Body of pancreas (tissue), 4 donors: ENCODE data around the gene KIAA0930. TPM values are rescaled to one million over a fixed set of nuclear protein-coding genes. Genes with fewer than 3 reads are reported as not detected.

Source experiments
- ATAC-seq: fragments of 150-250 bp; one replicate; pipeline ENCODE4 v1.9.1; 2016
- DNase-seq, 4 donors: peaks; one replicate each; pipeline ENCODE4 v3.0.0-alpha.2; 2019
- H3K27ac ChIP-seq, 4 donors: fragments of 200-600 bp; sonication (generic); 1 replicate in 3 of 4; 2 replicates in 1 of 4; pipeline versions ENCODE4 v1.5.1 to v1.6.1; 2016 to 2019; ENCODE audit warnings: mild to moderate bottlenecking in 1 of 4, mixed read lengths in 1 of 4, moderate library complexity in 1 of 4
- H3K27me3 ChIP-seq, 2 donors: fragments of 200-600 bp; sonication (generic); one replicate each; pipeline ENCODE4 v1.6.0; 2016; ENCODE audit warnings: mild to moderate bottlenecking in 1 of 2
- H3K36me3 ChIP-seq, 2 donors: fragments of 200-600 bp; sonication (generic); replicated peaks in 1 of 2; 2 replicates each; pipeline ENCODE4 v1.5.1; 2016; ENCODE audit warnings: low read depth in 2 of 2; ENCODE audit not compliant: insufficient read depth in 1 of 2
- H3K4me1 ChIP-seq: fragments of 200-600 bp; sonication (generic); one replicate; pipeline ENCODE4 v1.6.0; 2016
- H3K4me3 ChIP-seq, 2 donors: fragments of 200-600 bp; sonication (generic); 1 replicate in 1 of 2; 2 replicates in 1 of 2; pipeline ENCODE4 v1.5.1; 2016 to 2019
- H3K9me3 ChIP-seq, 3 donors: fragments of 200-600 bp; sonication (generic); 1 replicate in 2 of 3; 2 replicates in 1 of 3; pipeline ENCODE4 v1.5.1; 2016
- POLR2A ChIP-seq, 3 donors: fragments of 450-650 bp; IDR thresholded peaks; one replicate each; pipeline ENCODE4 v1.6.1; 2016; ENCODE audit warnings: antibody characterized with exemption in 3 of 3, mild to moderate bottlenecking in 2 of 3
- WGBS, 2 donors: methylation state at CpG; one replicate each; pipeline ENCODE4 v1.1.5; 2017; 5-methylcytosine and 5-hydroxymethylcytosine counted together
- intact Hi-C: fragments of 100-400 bp; cut with DNase I; formaldehyde crosslinking; loops from one replicate; pipeline ENCODE4 v1.15.1; 2023
- total RNA-seq, 2 donors: library from RNA; depleted of rRNA; stranded (reverse); fragments of >200 nt; gene quantifications; one replicate each; pipeline ENCODE4 v1.1.0, GENCODE V29; 2016
- TF ChIP-seq, protein P1 (sequence below), 7 experiments: fragments of 450-650 bp in 4 of 7; fragments of 200-600 bp in 3 of 7; sonication (generic) in 3 of 7; IDR thresholded peaks; one replicate each; pipeline ENCODE4 v1.5.1; 2016 to 2019; ENCODE audit warnings: antibody characterized with exemption in 7 of 7

KIAA0930 gene
- total RNA-seq, 2 donors from 2014 or later, result 14.2 to 17.9 TPM

DNA sequence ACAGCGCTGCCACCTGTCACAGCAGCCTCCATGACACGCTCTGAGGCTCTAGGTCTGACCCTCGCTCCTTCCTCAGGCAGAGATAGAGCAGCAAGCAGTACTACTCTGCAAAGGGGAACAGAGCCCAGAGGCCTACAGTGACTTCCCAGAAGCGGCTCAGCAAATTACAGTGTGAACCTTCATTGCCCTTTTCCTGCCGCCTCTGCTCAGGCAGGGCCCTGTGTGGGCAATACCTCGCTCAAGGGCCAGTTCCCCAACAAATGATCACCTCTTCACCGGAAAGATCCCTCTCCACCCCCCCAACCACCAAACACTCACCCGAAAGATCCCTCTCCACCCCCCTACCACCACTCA lies 12.3 kb downstream of the KIAA0930 start:
- H3K4me1 ChIP-seq, result peaks cover 12% of the 10 kb centered on the region
- H3K27me3 ChIP-seq, result no peaks in the 10 kb centered on the region
- no peak for TF ChIP-seq POLR2A (IDR thresholded peaks at IDR 0.05)
- TF ChIP-seq, protein P1, sequence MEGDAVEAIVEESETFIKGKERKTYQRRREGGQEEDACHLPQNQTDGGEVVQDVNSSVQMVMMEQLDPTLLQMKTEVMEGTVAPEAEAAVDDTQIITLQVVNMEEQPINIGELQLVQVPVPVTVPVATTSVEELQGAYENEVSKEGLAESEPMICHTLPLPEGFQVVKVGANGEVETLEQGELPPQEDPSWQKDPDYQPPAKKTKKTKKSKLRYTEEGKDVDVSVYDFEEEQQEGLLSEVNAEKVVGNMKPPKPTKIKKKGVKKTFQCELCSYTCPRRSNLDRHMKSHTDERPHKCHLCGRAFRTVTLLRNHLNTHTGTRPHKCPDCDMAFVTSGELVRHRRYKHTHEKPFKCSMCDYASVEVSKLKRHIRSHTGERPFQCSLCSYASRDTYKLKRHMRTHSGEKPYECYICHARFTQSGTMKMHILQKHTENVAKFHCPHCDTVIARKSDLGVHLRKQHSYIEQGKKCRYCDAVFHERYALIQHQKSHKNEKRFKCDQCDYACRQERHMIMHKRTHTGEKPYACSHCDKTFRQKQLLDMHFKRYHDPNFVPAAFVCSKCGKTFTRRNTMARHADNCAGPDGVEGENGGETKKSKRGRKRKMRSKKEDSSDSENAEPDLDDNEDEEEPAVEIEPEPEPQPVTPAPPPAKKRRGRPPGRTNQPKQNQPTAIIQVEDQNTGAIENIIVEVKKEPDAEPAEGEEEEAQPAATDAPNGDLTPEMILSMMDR (IDR thresholded peaks at IDR 0.05), result no peak
- DNase-seq (no peak), ATAC-seq (no peak)
- intact Hi-C loops, result no loop called here
- WGBS, 2 donors, result 75 to 91% methylated on average over 6 to 8 of the region's 8 CpGs
- H3K4me3 ChIP-seq, result no peak overlapping the region
- peak overlapping the region in 1 of 4 donors; percentile 41 for H3K27ac ChIP-seq
- no peaks in the 10 kb centered on the region for H3K36me3 ChIP-seq
- no peaks in the 10 kb centered on the region for H3K9me3 ChIP-seq

DNA sequence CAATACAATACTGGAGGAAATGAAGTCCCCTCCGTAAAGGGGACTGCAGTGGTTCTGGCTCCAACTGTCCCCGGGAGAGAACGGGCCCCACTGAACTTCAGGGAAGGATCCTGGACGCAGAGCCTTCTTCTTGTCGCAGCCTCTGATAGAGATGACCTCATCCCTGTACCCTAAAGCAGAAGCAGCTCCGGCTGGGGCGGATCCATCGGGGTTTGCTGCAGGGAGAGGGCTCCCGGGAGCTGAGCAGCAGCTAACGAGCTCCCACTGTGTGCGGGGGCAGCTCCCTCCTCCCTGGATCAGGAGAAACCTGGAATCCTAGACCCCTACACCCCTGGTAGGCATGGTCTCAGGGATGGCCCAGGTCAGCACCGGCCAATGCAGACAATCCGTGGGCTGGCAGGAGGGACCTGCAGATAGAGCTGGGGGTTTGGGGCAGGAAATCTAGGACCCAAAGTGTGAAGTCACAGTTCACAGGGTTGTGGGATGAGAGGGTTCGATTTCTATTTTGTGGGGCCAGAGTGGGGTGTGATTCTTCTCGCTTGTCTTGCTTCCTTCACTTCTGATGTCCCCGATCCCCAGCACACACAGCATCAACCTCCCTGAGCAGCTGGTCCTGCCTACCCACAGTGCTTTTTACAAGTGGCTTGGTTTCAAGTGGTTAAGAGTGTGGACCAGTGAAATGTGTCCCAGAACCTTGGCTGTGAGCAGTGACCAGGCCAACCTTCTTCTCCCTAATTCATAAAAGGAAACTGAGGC lies 12.9 kb downstream of the KIAA0930 start:
- Histone ChIP-seq H3K4me3 (no peak overlapping the region), H3K27me3 (no peaks in the 10 kb centered on the region), H3K9me3 (no peaks in the 10 kb centered on the region), H3K4me1 (peaks cover 13% of the 10 kb centered on the region), H3K27ac (peak overlapping the region in 1 of 4 donors; percentile 41), H3K36me3 (no peaks in the 10 kb centered on the region)
- TF ChIP-seq POLR2A (IDR thresholded peaks at IDR 0.05), result no peak
- DNase-seq (peak in 1 of 4 donors; percentile 47), ATAC-seq (no peak)
- WGBS, 2 donors, result 77 to 90% methylated on average over 7 to 16 of the region's 16 CpGs
- intact Hi-C loops, result no loop called here

GRCh38 chr22:45226503-45227186 lies 14.0 kb downstream of the KIAA0930 start:
- intact Hi-C loops, result no loop called here
- H3K27me3 ChIP-seq, result no peaks in the 10 kb centered on the region
- no peak overlapping the region for H3K4me3 ChIP-seq
- no peak for TF ChIP-seq POLR2A (IDR thresholded peaks at IDR 0.05)
- TF ChIP-seq, protein P1 (IDR thresholded peaks at IDR 0.05), result no peak
- H3K4me1 ChIP-seq, result peaks cover 13% of the 10 kb centered on the region
- WGBS, 2 donors, result 51 to 78% methylated on average over 15 to 17 of the region's 17 CpGs
- ATAC-seq, result peak; percentile 52
- H3K36me3 ChIP-seq, result no peaks in the 10 kb centered on the region
- H3K9me3 ChIP-seq, result no peaks in the 10 kb centered on the region
- DNase-seq, result peak in 3 of 4 donors; percentile 28 to 64 (median 41)
- H3K27ac ChIP-seq, result peak overlapping the region in 2 of 4 donors; percentile 4 to 41

- WGBS, 2 donors, result 68 to 82% methylated on average over 17 to 26 of the region's 26 CpGs
- peaks cover 13% of the 10 kb centered on the region for H3K4me1 ChIP-seq
- no peak overlapping the region for H3K4me3 ChIP-seq
- TF ChIP-seq, protein P1 (IDR thresholded peaks at IDR 0.05), result no peak
- no peak for TF ChIP-seq POLR2A (IDR thresholded peaks at IDR 0.05)
- H3K36me3 ChIP-seq, result no peaks in the 10 kb centered on the region
- intact Hi-C loops, result no loop called here
- no peaks in the 10 kb centered on the region for H3K27me3 ChIP-seq
- no peaks in the 10 kb centered on the region for H3K9me3 ChIP-seq
- peak in 2 of 4 donors; percentile 38 to 49 for DNase-seq
- peak overlapping the region in 2 of 4 donors; percentile 4 to 41 for H3K27ac ChIP-seq
- ATAC-seq, result no peak
Observed at GRCh38 chr22:45225732-45226502, 14.8 kb downstream of the KIAA0930 start.
